OCI-LY7 (cell line): ENCODE measurements around the gene PROM2. TPM values are rescaled to one million over a fixed set of nuclear protein-coding genes. Genes with fewer than 3 reads are reported as not detected.

ENCODE experiments used
- BruUV-seq: library from RNA; stranded (reverse); fragments of 400-500 nt; replicated peaks from 2 replicates; lab custom pipeline; 2021; lab: Mats Ljungman, UMichigan
- CTCF ChIA-PET: fragments of 300-600 bp; sonication (Branson Sonifier 250); formaldehyde crosslinking; loops from one replicate; lab custom pipeline; 2022; ENCODE audit warnings: antibody characterized with exemption; ENCODE audit not compliant: unreplicated experiment; lab: Charles Lee
- POLR2A ChIA-PET: fragments of 300-600 bp; sonication (Branson Sonifier 250); formaldehyde crosslinking; loops from one replicate; lab custom pipeline; 2022; ENCODE audit warnings: antibody characterized with exemption; lab: Charles Lee
- DNase-seq: peaks from one replicate; pipeline ENCODE4 v3.0.0-alpha.2; 2015; ENCODE audit warnings: low spot score
- H2AFZ ChIP-seq: fragments of 200-600 bp; sonication (generic), shearing (Covaris generic); 2 replicates; pipeline ENCODE4 v1.6.1; 2014; ENCODE audit warnings: mild to moderate bottlenecking, antibody characterized with exemption, low read length, moderate library complexity
- H3K27ac ChIP-seq: fragments of 200-600 bp; sonication (generic); 2 replicates; pipeline ENCODE4 v1.5.1; 2014; ENCODE audit warnings: mixed run types, low read depth, mild to moderate bottlenecking, moderate library complexity, low read length, inconsistent platforms; ENCODE audit not compliant: poor library complexity, severe bottlenecking
- H3K36me3 ChIP-seq: fragments of 200-600 bp; sonication (generic); 2 replicates; pipeline ENCODE4 v1.6.1; 2014; ENCODE audit warnings: mild to moderate bottlenecking, antibody characterized with exemption, low read length, moderate library complexity, mixed read lengths; ENCODE audit not compliant: insufficient read depth
- H3K4me1 ChIP-seq: fragments of 200-600 bp; sonication (generic); 2 replicates; pipeline ENCODE4 v1.5.1; 2014; ENCODE audit warnings: mild to moderate bottlenecking, low read length; ENCODE audit not compliant: insufficient read depth, poor library complexity, severe bottlenecking
- H3K4me2 ChIP-seq: fragments of 200-600 bp; sonication (generic); 2 replicates; pipeline ENCODE4 v1.6.1; 2014; ENCODE audit warnings: mild to moderate bottlenecking, low read length
- H3K4me3 ChIP-seq: fragments of 200-600 bp; sonication (generic); 2 replicates; pipeline ENCODE4 v1.5.1; 2014; ENCODE audit warnings: mild to moderate bottlenecking, low read depth, low read length; ENCODE audit not compliant: poor library complexity, severe bottlenecking
- H3K79me2 ChIP-seq: fragments of 200-600 bp; sonication (generic); 2 replicates; pipeline ENCODE4 v1.6.1; 2016; ENCODE audit warnings: low read depth, mild to moderate bottlenecking, low read length, moderate library complexity, mixed read lengths; ENCODE audit not compliant: insufficient read depth
- H3K9me2 ChIP-seq: fragments of 200-600 bp; sonication (generic); 2 replicates; pipeline ENCODE4 v1.6.1; 2016; ENCODE audit warnings: mild to moderate bottlenecking, low read length, mixed read lengths; ENCODE audit not compliant: insufficient read depth
- H3K9me3 ChIP-seq: fragments of 200-600 bp; sonication (generic); 2 replicates; pipeline ENCODE4 v1.6.1; 2014; ENCODE audit warnings: mild to moderate bottlenecking, mixed run types, low read length, mixed read lengths
- H4K20me1 ChIP-seq: fragments of 200-600 bp; sonication (generic); 2 replicates; pipeline ENCODE4 v1.6.1; 2014; ENCODE audit warnings: mild to moderate bottlenecking, antibody characterized with exemption, low read length, moderate library complexity, mixed read lengths; ENCODE audit not compliant: insufficient read depth
- EZH2phosphoT487 ChIP-seq: fragments of 200-600 bp; sonication (generic); IDR thresholded peaks from 2 replicates; pipeline ENCODE4 v1.6.1; 2018; ENCODE audit warnings: low read depth, borderline replicate concordance, mild to moderate bottlenecking, mixed run types, antibody characterized with exemption, low read length, moderate library complexity, mixed read lengths
- intact Hi-C: fragments of 100-400 bp; cut with micrococcal nuclease; formaldehyde crosslinking; loops from one replicate; pipeline ENCODE4 v1.10.0; 2022; ENCODE audit not compliant: unreplicated experiment
- total RNA-seq, 2 experiments: library from RNA; depleted of rRNA in 1 of 2; stranded (reverse); fragments of >200 nt in 1 of 2; shearing (Covaris generic) in 1 of 2; gene quantifications; 2 replicates each; pipeline ENCODE4 v1.2.3, GENCODE V29; 2014 to 2022
- TF ChIP-seq, protein P1 (sequence below): fragments of 200-600 bp; sonication (generic); conservative IDR thresholded peaks from 2 replicates; pipeline ENCODE4 v1.5.1; 2014; ENCODE audit warnings: mild to moderate bottlenecking, antibody characterized with exemption, low read length, moderate library complexity, mixed read lengths

Gene PROM2
- total RNA-seq, 2 experiments from 2014 or later, result 0.47 TPM; not detected in 1

DNA sequence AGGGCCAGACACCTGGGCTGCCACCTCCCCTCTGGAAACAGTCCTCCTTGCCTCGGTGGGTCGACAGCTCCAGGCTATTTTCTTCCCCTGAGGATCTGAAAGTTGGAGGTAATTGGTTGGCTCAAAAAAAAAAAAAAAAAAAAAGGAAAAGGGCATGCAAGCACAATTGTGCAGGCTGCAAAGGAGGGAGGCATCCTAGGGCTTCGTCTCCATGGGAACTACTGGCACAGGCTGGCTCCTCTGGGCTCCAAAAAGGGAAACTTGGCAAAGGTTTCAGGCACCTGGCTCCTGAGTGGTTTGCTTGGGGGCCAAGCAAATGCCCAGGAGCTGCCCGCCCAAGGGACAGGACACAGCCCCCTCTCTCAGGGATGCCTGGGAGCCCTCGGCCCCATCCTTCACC, 21.8 kb downstream of the PROM2 start:
- no TSS peak for BruUV-seq
- CTCF ChIA-PET, result no interaction called here

DNA sequence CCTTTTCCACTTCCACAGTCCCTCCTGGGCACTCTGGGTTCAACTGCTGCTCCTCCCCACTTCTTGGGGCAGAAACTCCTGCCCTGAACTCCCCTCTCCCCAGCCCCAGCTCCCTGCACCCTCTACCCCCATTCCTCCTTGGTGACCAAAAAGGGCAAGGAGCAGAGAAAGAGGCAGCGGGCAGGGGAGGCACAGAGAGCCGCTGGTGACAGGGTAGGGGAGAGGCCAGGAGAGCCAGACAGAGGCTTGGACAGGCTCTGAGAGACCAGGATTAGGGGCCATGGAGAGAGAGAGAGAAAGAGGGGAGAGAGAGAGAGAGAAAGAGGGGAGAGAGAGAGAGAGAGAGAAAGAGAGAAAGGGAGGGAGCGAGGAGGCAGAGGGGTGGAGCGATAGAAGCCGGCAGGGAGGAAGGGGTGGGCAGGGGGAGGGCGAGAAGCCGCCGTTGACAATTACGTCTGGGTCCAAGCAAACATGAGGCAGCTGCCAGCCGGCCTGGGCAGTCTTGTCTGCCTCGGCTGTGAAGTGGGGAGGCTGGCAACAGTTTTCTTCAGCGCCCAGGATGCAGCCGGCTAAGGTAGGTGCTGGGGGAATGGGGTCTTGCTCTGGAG, 22.7 kb downstream of the PROM2 start, which contains the start of gene KCNIP3:
KCNIP3 (plus strand) TSS at position 468 of the 608 bp plus-strand sequence; CDS start at position 560, 92 bp downstream.
- no peaks in the 10 kb centered on the region for H3K9me3 ChIP-seq
- no TSS peak for BruUV-seq
- H3K36me3 ChIP-seq, result no peaks in the 10 kb centered on the region
- H3K27ac ChIP-seq, result no peak within 1 kb of the TSS
- ChIA-PET CTCF (no interaction called here), POLR2A (no interaction called here)
- TF ChIP-seq, protein P1, sequence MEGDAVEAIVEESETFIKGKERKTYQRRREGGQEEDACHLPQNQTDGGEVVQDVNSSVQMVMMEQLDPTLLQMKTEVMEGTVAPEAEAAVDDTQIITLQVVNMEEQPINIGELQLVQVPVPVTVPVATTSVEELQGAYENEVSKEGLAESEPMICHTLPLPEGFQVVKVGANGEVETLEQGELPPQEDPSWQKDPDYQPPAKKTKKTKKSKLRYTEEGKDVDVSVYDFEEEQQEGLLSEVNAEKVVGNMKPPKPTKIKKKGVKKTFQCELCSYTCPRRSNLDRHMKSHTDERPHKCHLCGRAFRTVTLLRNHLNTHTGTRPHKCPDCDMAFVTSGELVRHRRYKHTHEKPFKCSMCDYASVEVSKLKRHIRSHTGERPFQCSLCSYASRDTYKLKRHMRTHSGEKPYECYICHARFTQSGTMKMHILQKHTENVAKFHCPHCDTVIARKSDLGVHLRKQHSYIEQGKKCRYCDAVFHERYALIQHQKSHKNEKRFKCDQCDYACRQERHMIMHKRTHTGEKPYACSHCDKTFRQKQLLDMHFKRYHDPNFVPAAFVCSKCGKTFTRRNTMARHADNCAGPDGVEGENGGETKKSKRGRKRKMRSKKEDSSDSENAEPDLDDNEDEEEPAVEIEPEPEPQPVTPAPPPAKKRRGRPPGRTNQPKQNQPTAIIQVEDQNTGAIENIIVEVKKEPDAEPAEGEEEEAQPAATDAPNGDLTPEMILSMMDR, result no peak
- no peak for TF ChIP-seq EZH2phosphoT487
- H3K79me2 ChIP-seq, result no peaks in the 10 kb centered on the region
- no peaks in the 10 kb centered on the region for H3K9me2 ChIP-seq
- intact Hi-C loops, result no loop called here
- no peak within 1 kb of the TSS for H2AFZ ChIP-seq
- H4K20me1 ChIP-seq, result no peaks in the 10 kb centered on the region
- no peak within 1 kb of the TSS for H3K4me3 ChIP-seq
- no peak within 1 kb of the TSS for H3K4me2 ChIP-seq
- H3K4me1 ChIP-seq, result no peaks in the 10 kb centered on the region
- DNase-seq, result no peak

More for the DNA sequence above, 21.8 kb downstream of the PROM2 start:
- Histone ChIP-seq H3K9me3 (no peaks in the 10 kb centered on the region), H3K4me1 (no peaks in the 10 kb centered on the region), H2AFZ (no peak overlapping the region), H3K27ac (no peak overlapping the region), H4K20me1 (no peaks in the 10 kb centered on the region), H3K4me3 (no peak overlapping the region), H3K36me3 (no peaks in the 10 kb centered on the region), H3K4me2 (no peak overlapping the region), H3K79me2 (no peaks in the 10 kb centered on the region), H3K9me2 (no peaks in the 10 kb centered on the region)
- TF ChIP-seq, protein P1, result no peak
- no peak for TF ChIP-seq EZH2phosphoT487
- intact Hi-C loops, result no loop called here
- DNase-seq, result no peak
- POLR2A ChIA-PET, result no interaction called here

DNA sequence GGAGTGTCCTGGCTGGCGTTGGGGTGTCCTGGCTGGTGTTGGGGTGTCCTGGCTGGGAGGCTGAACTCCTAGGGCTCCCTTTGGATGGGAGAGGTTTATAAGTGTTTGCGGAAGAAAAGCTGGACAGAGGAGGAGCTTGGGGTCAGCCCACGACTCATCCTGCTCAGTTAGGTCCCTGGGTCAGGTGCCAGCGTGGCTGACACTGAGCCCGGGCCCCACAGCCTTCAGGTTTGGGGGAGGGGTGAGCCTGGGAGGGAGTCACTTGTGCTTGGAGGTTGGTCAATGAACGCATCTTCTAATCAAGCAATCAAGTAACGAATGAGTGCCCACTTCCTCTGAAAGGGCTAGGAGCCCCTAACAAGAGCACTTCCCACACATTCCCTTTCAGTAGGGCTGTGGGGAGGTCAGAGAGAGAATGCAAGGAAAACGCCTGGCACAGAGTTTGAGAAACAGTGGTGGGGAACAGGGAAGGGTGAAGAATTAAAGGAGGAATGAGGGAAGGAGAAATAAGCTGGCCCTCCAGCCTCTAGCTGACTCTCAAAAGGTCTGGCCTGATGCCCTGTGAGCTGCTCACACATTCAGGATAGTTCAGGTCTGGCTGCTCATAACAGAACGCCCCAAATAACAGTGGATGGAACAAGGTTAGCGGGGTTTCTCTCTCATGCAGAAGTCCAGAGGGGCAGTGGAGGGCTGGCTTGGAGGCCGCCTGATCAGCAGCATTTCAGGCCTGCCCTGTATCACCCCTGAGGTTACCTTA, 23.6 kb downstream of the PROM2 start:
- no peak for TF ChIP-seq EZH2phosphoT487
- TF ChIP-seq, protein P1, result no peak
- H3K9me3 ChIP-seq, result no peaks in the 10 kb centered on the region
- no peaks in the 10 kb centered on the region for H3K9me2 ChIP-seq
- no peak overlapping the region for H2AFZ ChIP-seq
- BruUV-seq, result no TSS peak
- no peaks in the 10 kb centered on the region for H3K36me3 ChIP-seq
- H3K4me3 ChIP-seq, result no peak overlapping the region
- no peak overlapping the region for H3K4me2 ChIP-seq
- no peak overlapping the region for H3K27ac ChIP-seq
- CTCF ChIA-PET, result no interaction called here
- DNase-seq, result no peak
- no peaks in the 10 kb centered on the region for H3K4me1 ChIP-seq
- H3K79me2 ChIP-seq, result no peaks in the 10 kb centered on the region
- H4K20me1 ChIP-seq, result no peaks in the 10 kb centered on the region
- POLR2A ChIA-PET, result no interaction called here
- intact Hi-C loops, result no loop called here
